SW 1271 (cell line): ENCODE data around the gene RNU5D-1.

Experiments
- DNase-seq, 2 experiments: peaks; one replicate each; lab custom pipeline; 2025; lab: John Stamatoyannopoulos, UW

RNU5D-1 gene

DNA sequence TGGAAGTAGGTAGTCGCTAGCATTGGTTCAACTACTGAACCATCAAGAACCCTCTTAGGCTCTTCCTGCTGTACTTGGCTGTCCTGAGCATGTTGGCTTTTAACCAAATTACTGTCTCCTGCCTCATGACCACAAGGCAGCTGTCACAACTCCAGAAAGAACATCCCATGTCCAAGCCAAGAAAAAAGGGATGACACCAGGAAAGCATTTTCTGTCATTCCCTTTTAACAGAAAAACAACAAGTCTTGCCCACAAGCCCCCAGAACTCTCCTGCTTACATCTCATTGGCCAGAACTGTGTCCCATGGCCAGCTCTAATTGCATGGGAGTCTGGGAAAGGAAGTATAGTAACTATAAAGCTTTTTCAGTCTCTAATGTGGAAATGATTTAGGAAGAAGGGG, 2.4 kb upstream of the RNU5D-1 start:
- DNase-seq = no peak

DNA sequence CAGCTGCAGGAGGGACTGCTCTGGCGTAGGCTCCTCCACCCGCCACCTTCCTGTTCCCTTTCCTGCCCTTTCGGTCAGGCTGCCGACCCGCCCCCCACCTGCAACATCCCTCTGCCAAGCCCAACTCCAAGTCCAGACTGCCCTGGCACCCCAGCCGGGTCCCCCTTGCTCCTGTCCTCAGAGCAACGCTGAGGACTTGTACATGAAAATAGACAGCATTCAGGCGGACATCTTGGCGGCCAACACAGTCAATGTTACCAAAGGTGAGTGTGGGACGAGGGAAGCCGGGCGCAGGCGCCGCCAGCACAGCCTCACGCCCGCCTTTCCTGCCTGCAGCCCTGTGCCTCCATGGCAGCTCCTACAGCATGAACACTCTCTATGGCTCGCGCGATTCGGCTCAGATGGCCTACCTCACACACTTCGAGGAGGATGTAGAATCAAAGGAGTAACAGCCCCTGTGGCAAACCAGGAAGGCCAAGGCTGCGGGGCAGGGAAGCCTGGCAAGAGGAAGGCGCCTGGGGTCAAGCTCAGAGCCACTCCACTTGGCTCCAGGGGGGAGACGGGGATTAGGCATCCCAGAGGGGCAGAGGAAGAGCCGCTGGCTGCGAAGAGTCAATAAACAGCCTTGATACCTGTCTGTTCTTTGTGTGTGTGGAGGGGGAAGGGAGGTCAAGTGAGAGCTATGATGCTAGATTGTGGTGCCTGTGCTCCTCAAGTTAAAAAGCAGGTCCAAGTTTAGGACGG, 5.8 kb downstream of the RNU5D-1 start:
- DNase-seq = no peak

DNA sequence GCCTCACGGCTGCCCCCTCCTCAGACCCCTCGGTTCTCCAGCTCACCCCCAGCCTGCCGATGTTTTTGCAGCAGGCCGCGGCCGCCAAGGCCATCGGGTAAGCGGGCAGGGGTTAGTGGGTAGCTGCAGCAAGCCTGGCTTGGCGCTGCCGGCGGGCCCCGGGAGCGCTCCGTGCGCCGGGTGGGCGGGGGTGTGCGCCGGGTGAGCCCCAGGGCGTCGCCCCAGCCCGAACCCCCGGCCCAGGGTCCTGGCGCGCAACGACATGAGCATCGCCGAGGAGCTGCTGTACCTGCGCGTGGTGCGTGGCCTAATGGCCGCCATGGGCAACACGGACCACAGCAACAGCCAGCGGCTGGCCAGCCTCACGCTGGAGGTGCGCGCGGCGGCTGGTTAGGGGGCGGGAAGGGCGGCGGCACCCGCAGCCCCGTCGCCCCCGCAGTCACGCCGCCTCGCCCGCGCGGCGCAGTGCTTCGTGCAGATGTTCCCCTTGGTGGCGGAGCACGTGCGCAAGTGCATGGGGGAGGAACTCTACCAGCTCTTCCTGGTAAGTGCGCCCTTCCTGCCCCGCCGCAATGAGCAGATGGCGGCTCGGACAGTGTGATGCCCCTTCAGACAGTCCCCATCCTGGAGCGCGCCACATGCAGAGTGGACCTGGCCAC, 6.5 kb downstream of the RNU5D-1 start:
- no peak for DNase-seq

DNA sequence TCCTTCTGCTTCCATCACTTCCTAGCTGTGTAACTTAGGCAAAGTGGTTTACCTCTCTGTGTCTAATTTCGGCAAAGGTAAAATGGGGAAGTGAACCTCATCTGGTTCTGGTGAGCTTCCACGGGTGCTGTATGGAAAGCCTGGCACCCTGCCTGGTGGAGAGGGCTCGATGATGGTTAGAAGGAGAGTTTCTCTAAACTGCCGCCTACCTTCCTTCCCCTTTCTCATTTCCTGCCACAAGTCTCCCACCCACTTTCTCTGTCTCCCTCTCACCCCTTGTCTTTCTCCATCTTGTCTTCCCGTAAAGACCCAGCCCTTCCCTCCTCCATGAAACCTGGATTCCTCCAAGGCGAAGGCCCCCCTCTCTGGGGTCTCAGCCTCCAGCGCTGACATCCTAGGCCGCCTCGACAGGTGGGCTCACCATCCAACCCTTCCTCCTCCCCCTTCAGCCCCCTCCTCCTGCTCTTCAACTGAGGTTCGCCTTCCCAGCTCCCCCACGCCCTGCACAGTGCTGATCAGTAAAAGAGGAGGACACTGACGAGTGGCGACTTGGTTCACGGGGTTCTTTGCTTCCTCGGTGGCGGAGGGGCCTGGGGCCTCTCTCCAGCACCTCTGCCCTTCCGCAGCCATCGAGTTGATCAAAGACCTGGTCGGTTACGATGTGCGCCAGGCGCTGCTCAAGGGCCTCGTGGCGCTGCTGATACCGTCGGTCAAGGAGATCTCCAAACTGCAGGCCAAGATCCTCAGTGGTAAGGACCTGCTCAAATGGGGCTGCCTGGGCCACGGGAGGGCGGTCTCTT, 7.3 kb downstream of the RNU5D-1 start:
- DNase-seq = no peak

DNA sequence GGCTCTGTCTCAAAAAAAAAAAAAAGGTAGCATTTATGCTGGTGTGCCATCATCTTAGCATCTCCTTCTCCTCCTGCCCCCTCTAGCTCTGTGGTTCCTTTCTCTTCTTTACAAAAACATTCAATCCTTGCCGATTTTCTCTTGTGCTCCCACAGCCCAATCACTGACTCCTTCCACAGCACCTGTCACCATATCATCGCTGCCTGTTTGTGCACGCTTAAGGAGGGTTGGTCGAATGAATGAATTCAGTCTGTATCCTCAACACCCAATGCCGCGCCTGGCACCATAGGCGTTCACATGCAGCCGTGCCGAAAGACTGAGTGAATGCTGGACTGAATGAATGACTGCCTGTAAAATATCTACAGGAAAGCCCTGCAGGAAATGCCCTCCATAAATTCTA, 7.9 kb downstream of the RNU5D-1 start:
- DNase-seq = no peak

DNA sequence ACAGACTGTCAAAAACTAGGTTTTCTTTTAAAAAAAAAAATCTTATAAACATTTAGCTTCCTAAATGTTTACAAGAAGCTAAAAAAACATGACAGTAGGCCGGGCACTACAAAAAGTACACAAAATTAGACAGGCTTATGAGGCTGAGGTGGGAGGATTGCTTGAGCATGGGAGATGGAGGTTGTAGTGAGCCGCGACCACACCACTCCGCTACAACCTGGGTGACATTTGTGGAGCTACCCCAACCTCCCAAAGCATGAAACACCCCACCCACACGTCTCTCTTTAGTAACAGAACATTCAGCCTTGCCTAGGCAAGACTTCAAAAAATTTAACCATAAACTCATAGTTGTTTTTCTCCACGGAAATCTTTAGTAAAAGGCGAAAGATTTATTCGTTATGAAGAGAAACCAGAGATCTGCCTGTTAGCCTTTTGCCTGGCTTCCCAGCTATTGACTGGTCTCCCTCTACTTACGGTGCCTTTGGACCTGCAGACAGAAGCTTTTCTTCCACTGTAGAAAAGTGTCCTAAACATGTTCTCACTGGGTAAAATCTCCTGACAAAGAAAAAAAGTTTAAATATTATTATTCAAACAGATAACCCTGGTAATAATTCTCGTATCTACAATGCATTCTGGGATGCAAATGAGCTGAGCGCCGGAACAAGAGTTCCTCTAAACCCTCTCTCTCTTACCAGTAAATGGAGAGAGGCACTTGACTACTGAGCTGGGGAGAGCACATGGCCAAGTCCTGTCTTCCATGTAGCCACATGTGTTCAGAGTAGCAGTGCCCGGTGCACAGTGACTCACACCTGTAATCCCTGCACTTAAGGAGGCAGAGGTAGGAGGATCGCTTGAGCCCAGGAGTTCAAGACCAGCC, 9.2 kb downstream of the RNU5D-1 start:
- DNase-seq = no peak

DNA sequence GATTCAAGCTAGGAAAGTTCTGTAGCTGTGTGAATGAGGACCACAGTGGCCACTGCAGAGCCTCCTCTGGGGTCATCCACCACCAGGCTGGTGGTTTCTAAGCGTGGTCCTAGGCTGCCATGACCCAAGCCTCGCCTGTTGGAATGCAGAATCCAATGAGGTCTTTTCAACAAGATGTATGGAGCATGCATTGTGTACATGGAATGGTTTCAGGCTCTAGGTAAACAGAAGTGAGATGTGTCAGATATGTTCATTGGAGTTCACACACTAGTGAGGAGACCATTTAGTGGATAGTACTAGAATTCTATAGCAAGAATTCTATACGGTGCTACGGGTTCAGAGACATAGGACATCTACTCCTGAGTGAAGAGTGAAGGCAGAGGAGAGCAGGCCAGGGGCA, 10.7 kb downstream of the RNU5D-1 start:
- DNase-seq = no peak

DNA sequence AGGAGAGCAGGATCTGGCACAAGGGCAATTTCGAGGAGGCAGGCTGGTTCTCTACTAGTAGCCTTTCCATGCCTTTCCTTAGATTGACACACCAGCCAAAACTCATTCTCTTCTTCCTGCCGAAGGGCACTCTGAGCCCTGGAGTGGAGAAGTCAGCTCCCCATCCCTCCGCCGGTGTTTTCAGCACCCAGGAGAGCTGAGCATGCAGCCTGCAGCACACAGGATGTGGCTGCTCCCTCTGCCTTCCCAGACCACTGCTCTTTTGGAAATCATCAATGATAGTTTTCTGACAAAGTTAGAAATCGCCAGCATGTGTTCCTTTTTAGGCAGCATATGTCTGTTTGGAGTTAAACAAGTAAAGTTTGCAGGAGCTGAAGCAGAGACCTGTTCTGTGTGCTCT, 11.7 kb downstream of the RNU5D-1 start:
- DNase-seq = no peak

DNA sequence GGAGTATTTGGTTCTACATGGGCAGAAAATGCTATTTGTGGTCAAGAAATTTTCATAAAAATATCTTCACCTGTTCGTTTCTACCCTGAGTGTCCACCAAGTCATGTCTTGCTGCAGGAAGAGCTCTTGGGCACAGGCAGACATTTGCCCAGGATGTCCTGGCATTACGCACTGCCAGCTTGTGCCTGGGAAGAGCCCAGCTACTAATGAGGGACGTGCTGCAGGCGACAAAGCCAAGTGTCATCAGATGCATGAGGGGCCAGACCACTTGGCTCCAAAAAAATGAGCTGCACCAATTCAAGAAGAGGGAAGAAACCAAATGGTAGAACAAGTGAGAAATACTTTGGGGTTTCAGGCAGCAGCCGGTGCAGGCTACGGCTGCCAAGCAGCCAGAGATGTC, 12.9 kb downstream of the RNU5D-1 start:
- DNase-seq = no peak

DNA sequence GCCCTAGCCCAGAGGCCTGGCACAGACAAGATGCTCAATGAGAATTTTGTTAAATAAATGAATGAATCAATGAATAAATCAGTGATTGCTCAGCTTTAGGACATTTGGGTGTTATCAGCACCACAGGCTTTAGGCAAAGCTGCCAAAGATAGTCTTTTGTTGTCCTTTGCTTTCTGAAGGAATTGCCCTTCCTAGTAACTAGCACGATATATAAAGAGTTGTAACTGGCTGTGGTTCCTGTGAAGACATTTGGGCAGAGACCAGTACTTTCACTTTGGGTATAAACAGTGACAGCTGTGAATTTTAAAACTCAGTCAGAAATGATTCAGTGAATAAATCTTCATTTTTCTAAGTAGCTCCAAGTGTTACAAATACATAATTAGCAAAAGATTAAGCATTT, 13.3 kb downstream of the RNU5D-1 start:
- no peak for DNase-seq

DNA sequence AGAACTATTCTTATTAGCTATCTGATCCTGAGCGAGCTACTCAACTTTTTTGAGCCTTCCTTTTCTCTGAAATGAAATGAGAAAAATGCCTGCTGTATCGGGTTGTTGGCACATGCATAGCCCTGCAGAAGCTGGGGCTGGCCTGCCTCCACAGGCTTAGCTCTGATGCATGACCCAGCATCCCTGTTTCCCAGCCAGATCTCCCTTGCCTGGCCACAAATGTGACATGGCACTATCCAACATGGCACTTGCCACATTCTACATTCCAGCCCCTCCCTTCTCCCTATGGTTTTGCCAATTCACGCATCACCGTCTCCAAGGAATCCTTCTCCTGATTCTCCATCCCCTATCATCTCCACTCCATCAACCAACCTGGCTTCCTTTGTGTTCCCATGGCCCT, 13.8 kb downstream of the RNU5D-1 start:
- DNase-seq = no peak

DNA sequence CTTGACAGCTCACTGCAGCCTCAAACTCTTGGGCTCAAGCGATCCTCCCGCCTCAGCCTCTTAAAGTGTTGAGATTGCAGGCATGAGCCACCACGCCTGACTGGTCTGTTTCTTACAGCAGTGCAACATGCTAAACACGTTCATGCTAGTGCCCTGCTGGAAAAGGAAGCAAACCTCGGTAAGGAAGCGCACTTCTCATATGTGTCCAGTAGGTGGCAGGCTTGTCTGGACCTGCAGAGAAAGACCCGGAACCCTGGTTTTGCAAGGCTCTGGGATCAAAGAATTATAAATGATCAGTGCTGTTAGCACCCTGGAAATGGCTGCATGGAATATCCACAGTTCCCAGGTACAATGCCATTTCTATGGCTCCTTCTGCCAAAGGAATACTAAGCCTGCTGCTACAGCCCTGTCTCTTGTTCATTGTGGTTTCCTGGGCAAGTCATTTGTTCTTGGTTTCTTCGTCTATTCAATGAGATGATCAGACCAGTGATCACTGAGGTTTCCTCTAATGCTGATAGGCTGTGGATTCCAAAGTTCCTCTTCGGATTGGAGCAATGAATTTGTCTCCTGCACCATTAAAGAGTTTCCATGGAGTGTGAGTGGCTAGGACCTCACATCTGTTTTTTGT, 15.9 kb downstream of the RNU5D-1 start:
- peak in 1 of 2 experiments; percentile 56 for DNase-seq

DNA sequence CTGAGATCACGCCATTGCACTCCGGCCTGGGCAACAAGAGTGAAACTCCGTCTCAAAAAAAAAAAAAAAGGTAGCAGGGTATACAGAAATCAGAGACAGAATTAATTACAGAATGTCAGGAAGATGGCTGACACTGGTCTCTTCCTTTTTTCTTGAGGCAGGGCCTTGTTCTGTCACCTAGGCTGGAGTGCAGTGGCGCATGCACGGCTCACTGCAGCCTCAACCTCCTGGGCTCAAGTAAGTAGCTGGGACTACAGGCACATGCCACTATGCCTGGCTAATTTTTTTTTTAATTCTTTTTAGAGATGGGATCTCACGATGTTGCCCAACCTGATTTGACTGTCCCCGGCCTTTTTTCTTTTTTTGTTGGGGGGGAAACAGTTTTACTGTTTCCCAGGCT, 16.4 kb downstream of the RNU5D-1 start:
- no peak for DNase-seq

DNA sequence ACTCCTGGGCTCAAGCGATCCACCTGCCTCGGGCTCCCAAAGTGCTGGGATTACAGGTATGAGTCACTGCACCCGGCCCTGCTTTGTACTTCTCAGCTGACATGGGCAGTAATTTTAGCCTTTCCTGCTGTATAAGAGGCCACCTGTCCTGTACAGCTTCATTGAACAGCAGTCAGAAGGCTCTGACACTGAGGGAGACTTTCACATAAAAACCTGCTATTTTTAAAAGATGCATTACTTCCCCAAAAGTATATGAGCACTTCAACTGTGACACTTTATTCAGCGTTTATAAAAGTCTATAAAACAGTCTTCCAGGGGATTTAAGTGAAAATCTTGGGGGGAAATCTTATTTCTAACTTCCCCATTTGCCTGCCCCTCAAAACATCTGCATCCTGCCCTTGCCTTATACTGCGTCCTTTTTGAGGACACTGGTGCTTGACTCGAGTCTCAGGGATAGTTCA, 17.6 kb downstream of the RNU5D-1 start:
- DNase-seq = no peak

DNA sequence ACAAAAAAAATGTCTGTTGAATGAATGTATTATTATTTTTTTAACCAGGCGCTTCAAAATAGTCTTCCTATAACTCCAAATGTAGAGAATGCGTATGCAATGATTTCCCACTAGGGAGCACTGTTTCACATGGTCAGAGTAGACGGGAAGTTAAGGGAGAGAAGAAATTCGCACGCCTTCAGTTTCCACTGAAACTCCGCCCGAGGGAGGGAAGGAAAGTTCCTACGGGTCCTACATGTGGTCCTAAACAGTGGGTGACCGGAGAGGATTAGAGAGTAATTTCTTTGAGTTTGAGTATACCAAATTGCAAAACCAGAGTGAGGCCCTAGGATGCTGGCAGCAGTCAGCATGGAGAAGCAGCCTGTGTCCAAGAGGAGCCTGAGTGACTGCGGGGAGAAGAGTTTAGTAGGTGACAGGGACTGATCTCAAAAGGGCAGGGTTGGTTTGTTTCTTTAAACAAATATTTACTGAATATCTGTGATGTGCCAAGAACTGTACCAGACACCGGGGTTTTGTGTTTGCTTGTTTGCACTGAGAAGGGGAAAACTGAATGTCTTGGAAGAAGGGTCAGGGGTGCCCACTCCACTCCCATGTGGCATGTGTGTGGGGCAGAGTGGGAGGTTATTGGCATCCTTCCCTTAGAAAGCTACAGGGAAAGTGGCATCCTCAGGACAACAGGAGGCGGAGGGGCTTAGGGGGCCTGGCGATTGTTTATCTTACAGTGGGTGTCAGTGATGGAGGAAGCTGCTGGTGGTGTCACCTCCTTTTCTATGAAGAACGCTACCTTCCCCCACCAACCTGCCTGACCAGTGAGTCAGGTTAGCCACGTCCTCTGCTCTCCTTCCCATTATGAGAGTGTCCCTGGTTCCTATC, 22.8 kb downstream of the RNU5D-1 start:
- DNase-seq = no peak

DNA sequence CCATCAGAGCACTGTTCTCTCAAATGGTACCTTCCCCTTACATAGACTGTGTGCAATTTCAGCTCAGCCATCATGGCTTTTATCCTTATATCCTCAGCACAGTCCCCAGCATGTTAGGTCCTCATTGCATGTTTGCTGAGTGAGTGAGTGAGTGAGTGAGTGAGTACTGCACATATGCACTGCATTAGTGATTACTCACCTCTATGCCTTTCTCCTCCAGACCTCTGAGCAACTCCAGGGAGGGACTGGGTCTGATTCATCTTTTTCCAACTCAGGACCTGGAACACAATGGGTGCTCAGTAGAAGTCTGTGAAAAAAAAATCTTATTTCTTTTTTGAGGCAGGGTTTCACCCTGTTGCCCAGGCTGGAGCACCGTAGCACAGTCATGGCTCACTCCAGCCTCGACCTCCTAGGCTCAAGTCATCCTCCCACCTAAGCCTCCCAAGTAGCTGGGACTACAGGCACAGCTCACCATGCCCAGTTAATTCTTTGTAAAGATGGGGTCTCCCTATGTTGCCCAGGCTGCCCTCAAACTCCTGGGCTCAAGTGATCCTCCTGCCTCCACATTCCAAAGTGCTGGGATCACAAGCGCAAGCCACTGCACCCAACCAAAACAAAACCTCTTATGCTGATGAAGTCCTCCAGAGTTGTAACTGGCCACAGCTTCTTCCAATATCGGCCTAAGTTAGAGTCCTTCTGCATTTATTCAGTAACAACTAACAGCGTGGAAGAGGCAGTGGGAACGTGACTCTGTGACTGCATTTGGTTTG, 23.7 kb downstream of the RNU5D-1 start:
- peak in 1 of 2 experiments; percentile 20 for DNase-seq

DNA sequence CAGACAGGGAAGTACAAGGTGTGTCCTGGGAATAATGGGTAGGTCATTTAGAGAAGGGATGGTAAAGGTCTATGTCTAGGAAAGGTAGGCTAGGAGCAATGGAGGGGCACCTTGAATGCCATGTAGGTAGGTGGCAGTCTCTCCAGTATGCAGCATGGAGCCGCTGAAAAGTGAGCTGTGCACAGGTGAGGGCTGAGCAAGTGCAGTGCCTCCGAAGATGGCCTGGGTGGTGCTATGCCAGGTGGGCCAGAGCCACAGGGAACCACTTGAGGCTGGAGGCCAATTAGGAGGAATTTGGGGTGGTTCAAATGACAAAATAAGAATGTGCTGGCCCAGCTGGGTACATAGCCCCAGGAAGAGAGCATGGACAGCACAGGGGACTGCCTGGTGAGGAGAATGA, 25.0 kb downstream of the RNU5D-1 start:
- no peak for DNase-seq

DNA sequence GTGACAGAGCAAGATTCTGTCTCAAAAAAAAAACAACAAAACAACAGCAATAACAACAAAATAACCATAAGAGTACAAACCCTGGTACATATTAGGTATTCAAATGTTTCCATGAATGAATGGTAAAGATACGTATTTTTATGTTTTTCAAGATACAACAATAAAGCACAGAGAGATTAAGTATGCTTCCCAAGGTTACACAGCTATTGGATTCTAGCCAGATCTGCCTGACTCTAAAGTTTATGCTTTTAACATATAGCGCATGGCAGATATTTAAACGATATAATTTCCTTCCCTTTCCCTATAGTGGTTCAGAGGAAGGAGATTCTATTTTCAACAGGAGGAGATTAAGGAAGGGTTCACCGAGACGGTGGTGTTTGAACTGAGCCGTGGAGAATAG, 25.5 kb downstream of the RNU5D-1 start:
- no peak for DNase-seq

DNA sequence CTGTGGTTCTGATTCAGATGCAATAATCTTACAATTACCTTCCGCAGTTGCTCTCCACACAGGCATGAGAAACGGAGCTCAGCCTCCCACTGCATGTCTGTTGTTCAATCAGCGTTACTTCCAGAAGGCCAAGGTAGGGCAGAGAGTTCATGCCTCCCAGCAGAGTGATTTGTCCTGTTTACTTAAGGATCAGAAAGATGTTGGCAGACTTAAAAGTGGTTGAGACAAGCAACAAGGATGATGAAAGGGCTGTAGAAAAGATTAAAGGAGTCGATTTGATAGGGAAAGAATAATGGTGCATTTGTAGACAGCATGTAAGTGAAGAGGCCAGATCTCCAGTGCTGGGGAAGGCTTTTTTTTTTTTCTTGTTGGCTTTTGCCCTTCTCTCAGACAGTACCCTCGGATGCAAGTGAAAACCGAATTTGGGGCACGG, 29.8 kb downstream of the RNU5D-1 start:
- DNase-seq = no peak

DNA sequence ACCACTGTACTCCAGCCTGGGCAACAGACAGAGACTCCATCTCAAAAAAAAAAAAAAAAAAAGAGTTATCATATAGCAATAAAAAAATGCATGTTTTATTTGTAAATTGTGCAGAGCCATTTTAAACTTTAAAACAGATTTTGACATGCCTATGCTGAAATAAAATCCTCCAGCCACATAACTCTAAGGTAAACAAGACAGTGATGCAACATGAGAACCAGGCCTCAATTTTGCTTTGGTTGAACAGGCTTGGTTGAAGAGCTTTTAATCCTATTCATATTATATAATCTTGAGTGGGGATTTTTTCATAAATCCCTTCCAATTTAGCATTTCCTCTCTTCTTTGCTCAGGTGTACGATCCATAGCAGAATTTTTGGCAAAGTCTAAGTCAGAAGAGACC, 30.4 kb downstream of the RNU5D-1 start:
- no peak for DNase-seq
